ENCODE results near the gene TIMM44. TPM values are rescaled to one million over a fixed set of nuclear protein-coding genes. Genes with fewer than 3 reads are reported as not detected.
"Not testable (repeated sequence)": the region's sequence is repeated elsewhere in the genome, so short reads cannot be mapped to it uniquely, and the experiment has no call there.

TIMM44 gene
- total RNA-seq, 4 donors from 2014 or later, result 65.7 to 108 (median 86.4) TPM

- Histone ChIP-seq H3K9me3 (no peaks in the 10 kb centered on the region), H3K27me3 (no peaks in the 10 kb centered on the region), H3K4me3 (no peak overlapping the region), H3K27ac (no peak overlapping the region), H3K36me3 (peaks cover 0 to 91% of the 10 kb centered on the region in 2 donors), H3K4me1 (no peaks in the 10 kb centered on the region)
- ATAC-seq, result no peak
- TF ChIP-seq, protein P1, sequence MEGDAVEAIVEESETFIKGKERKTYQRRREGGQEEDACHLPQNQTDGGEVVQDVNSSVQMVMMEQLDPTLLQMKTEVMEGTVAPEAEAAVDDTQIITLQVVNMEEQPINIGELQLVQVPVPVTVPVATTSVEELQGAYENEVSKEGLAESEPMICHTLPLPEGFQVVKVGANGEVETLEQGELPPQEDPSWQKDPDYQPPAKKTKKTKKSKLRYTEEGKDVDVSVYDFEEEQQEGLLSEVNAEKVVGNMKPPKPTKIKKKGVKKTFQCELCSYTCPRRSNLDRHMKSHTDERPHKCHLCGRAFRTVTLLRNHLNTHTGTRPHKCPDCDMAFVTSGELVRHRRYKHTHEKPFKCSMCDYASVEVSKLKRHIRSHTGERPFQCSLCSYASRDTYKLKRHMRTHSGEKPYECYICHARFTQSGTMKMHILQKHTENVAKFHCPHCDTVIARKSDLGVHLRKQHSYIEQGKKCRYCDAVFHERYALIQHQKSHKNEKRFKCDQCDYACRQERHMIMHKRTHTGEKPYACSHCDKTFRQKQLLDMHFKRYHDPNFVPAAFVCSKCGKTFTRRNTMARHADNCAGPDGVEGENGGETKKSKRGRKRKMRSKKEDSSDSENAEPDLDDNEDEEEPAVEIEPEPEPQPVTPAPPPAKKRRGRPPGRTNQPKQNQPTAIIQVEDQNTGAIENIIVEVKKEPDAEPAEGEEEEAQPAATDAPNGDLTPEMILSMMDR (IDR thresholded peaks at IDR 0.05), result no peak
- TF ChIP-seq POLR2A (IDR thresholded peaks at IDR 0.05), result no peak
- no peak for TF ChIP-seq EP300 (IDR thresholded peaks at IDR 0.05)
- TF ChIP-seq POLR2AphosphoS5 (IDR thresholded peaks at IDR 0.05), result no peak
- 77 to 78% methylated on average over 8 to 17 of the region's 22 CpGs for WGBS, 2 donors (ENCODE audit: low coverage in 1 of 2)
Observed at GRCh38 chr19:7962644-7963268, 19.3 kb upstream of the TIMM44 start.

- H3K4me1 ChIP-seq, result no peaks in the 10 kb centered on the region
- no peak for ATAC-seq
- no peak overlapping the region for H3K27ac ChIP-seq
- WGBS, 2 donors (ENCODE audit: low coverage in 1 of 2), result 75 to 81% methylated on average over 11 to 13 of the region's 13 CpGs
- H3K36me3 ChIP-seq, result peaks cover 0 to 85% of the 10 kb centered on the region in 2 donors
- no peak for TF ChIP-seq EP300 (IDR thresholded peaks at IDR 0.05)
- no peak for TF ChIP-seq POLR2AphosphoS5 (IDR thresholded peaks at IDR 0.05)
- TF ChIP-seq, protein P1 (IDR thresholded peaks at IDR 0.05), result no peak
- no peak for TF ChIP-seq POLR2A (IDR thresholded peaks at IDR 0.05)
- no peaks in the 10 kb centered on the region for H3K9me3 ChIP-seq
- H3K4me3 ChIP-seq, result no peak overlapping the region
- H3K27me3 ChIP-seq, result no peaks in the 10 kb centered on the region
Observed at GRCh38 chr19:7961920-7962626, 18.6 kb upstream of the TIMM44 start.

DNA sequence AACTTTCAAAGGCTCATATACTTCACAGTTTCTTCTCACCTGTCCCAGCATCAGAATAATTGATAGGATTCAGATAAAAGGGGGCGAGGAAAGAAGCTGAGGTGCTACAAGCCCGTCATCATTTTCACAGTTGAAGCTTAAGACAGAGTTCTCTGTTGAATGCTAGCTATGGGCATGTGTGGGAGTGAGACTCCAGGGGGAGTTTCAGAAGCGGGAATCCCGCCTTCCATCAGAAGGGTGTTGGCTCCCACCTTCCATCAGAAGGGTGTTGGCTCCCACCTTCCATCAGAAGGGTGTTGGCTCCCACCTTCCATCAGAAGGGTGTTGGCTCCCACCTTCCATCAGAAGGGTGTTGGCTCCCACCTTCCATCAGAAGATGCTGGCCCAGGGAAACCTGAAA is 17.6 kb upstream of the TIMM44 start:
- 59 to 86% methylated on average over 2 of the region's 4 CpGs for WGBS, 2 donors (ENCODE audit: low coverage in 1 of 2)
- H3K4me1 ChIP-seq, result not testable (repeated sequence)
- peaks cover 0 to 76% of the 10 kb centered on the region in 2 donors for H3K36me3 ChIP-seq

DNA sequence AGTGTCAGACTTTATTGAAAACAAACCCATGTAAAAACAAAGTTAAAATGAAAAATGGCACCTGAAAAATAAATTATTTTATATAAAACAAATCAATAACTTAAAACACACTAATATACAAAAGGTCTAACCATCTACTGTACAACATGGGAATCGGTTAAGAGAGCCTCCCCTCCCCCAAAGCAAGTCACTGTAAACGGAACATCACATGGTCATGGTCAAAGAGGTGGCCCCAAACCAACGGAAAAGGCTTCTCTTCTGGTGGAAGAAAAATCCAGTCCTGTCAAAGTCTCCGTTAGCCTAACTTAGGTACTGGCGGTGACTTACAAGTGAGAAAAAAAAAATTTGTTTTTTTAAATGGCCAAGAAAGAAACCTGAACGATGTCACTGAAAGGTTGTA is 15.7 kb upstream of the TIMM44 start:
- Histone ChIP-seq H3K9me3 (no peaks in the 10 kb centered on the region), H3K27me3 (no peaks in the 10 kb centered on the region), H3K36me3 (peaks cover 0 to 57% of the 10 kb centered on the region in 2 donors), H3K4me3 (no peak overlapping the region), H3K27ac (no peak overlapping the region), H3K4me1 (no peaks in the 10 kb centered on the region)
- WGBS, 2 donors (ENCODE audit: low coverage in 1 of 2), result 58 to 65% methylated on average over 6 of the region's 6 CpGs
- TF ChIP-seq POLR2AphosphoS5 (IDR thresholded peaks at IDR 0.05) (no peak), EP300 (IDR thresholded peaks at IDR 0.05) (no peak), POLR2A (IDR thresholded peaks at IDR 0.05) (no peak)
- TF ChIP-seq, protein P1 (IDR thresholded peaks at IDR 0.05), result no peak
- no peak for ATAC-seq

More for the DNA sequence above, 17.6 kb upstream of the TIMM44 start:
- not testable (repeated sequence) for H3K27me3 ChIP-seq, H3K9me3 ChIP-seq, ATAC-seq, H3K4me3 ChIP-seq, H3K27ac ChIP-seq

DNA sequence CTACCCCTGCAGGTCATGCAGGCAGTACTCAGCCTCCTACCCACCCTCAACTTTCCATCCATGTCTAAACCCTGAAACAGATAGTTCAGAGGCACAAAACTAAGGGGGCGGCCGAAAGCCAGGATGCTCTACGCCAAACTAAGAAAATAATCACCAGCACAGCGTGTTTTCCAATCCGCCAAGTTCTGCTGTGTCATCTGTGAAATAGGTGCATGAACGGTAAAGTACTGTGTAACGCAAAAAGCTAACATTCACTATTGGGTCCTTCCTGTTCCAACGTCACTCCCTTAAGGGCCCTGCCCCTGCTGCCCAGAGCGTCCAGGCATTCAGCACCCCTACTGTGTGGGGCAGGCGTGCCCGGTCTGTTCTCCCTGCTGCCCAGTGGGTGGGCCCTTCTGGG is 12.2 kb upstream of the TIMM44 start:
- no peak for TF ChIP-seq EP300 (IDR thresholded peaks at IDR 0.05)
- no peak for TF ChIP-seq POLR2A (IDR thresholded peaks at IDR 0.05)
- no peak for TF ChIP-seq POLR2AphosphoS5 (IDR thresholded peaks at IDR 0.05)
- TF ChIP-seq, protein P1 (IDR thresholded peaks at IDR 0.05), result no peak
- Histone ChIP-seq H3K27ac (no peak overlapping the region), H3K27me3 (no peaks in the 10 kb centered on the region), H3K36me3 (peaks cover 0 to 22% of the 10 kb centered on the region in 2 donors), H3K4me3 (no peak overlapping the region), H3K4me1 (no peaks in the 10 kb centered on the region), H3K9me3 (no peaks in the 10 kb centered on the region)
- 94% methylated on average over 7 of the region's 11 CpGs; no CpG with 5 or more reads in 1 of the 2 donors for WGBS, 2 donors (ENCODE audit: low coverage in 1 of 2)
- ATAC-seq, result no peak

Data from gastroesophageal sphincter (tissue), 4 donors.